GM23338 (cell line): ENCODE data around the gene TREML2. TPM values are rescaled to one million over a fixed set of nuclear protein-coding genes. Genes with fewer than 3 reads are reported as not detected.

Source experiments
- ATAC-seq: fragments of 200-7000 bp; cut with Tn5 transposase; 3 replicates; pipeline ENCODE4 v1.9.1; 2020
- DNase-seq: peaks from one replicate; pipeline ENCODE4 v3.0.0-alpha.2; 2015; ENCODE audit warnings: low spot score
- H2AFZ ChIP-seq: fragments of 200-600 bp; sonication (generic); 2 replicates; pipeline ENCODE4 v1.8.0; 2016; ENCODE audit warnings: antibody characterized with exemption, mild to moderate bottlenecking, moderate library complexity
- H3F3A ChIP-seq: fragments of 200-600 bp; sonication (generic); replicated peaks from 2 replicates; pipeline ENCODE4 v1.8.0; 2017; ENCODE audit warnings: antibody characterized with exemption, mixed run types, low read depth
- H3K27ac ChIP-seq: fragments of 200-600 bp; sonication (generic); 2 replicates; pipeline ENCODE4 v1.6.1; 2016; ENCODE audit warnings: low read depth
- H3K27me3 ChIP-seq: fragments of 200-600 bp; sonication (generic); 2 replicates; pipeline ENCODE4 v1.8.0; 2016; ENCODE audit warnings: mild to moderate bottlenecking, mixed run types, moderate library complexity; ENCODE audit not compliant: insufficient read depth
- H3K36me3 ChIP-seq: fragments of 200-600 bp; sonication (generic); 2 replicates; pipeline ENCODE4 v1.8.0; 2016; ENCODE audit warnings: mild to moderate bottlenecking; ENCODE audit not compliant: insufficient read depth
- H3K4me1 ChIP-seq: fragments of 200-600 bp; sonication (generic); 2 replicates; pipeline ENCODE4 v1.8.0; 2016; ENCODE audit warnings: mild to moderate bottlenecking, moderate library complexity; ENCODE audit not compliant: insufficient read depth
- H3K4me2 ChIP-seq: fragments of 200-600 bp; sonication (generic); 2 replicates; pipeline ENCODE4 v1.7.1; 2017; ENCODE audit warnings: mixed run types
- H3K4me3 ChIP-seq: fragments of 200-600 bp; sonication (generic); 2 replicates; pipeline ENCODE4 v1.6.1; 2016; ENCODE audit warnings: mixed run types
- H3K79me2 ChIP-seq: fragments of 200-600 bp; sonication (generic); replicated peaks from 2 replicates; pipeline ENCODE4 v1.8.0; 2017; ENCODE audit warnings: mild to moderate bottlenecking; ENCODE audit not compliant: insufficient read depth
- H3K9me2 ChIP-seq: fragments of 200-600 bp; sonication (generic); 2 replicates; pipeline ENCODE4 v1.8.0; 2017; ENCODE audit not compliant: insufficient read depth
- H4K20me1 ChIP-seq: fragments of 200-600 bp; sonication (generic); replicated peaks from 2 replicates; pipeline ENCODE4 v1.8.0; 2017; ENCODE audit warnings: mild to moderate bottlenecking; ENCODE audit not compliant: insufficient read depth
- H3K27ac Mint-ChIP-seq: 2 replicates; pipeline ENCODE4 v1.8.0; 2020; ENCODE audit warnings: inconsistent platforms, mild to moderate bottlenecking, moderate library complexity, mixed read lengths
- H3K27me3 Mint-ChIP-seq: 3 replicates; pipeline ENCODE4 v1.8.0; 2022; ENCODE audit warnings: low read depth, mild to moderate bottlenecking, moderate library complexity, mixed read lengths, inconsistent platforms; ENCODE audit not compliant: insufficient read depth, poor library complexity
- H3K36me3 Mint-ChIP-seq: 3 replicates; pipeline ENCODE4 v1.8.0; 2021; ENCODE audit warnings: low read depth, mild to moderate bottlenecking, inconsistent platforms, moderate library complexity, mixed read lengths
- H3K4me1 Mint-ChIP-seq: 3 replicates; pipeline ENCODE4 v1.8.0; 2020; ENCODE audit warnings: mild to moderate bottlenecking, inconsistent platforms, mixed read lengths
- H3K4me3 Mint-ChIP-seq: 3 replicates; pipeline ENCODE4 v1.8.0; 2021; ENCODE audit warnings: moderate library complexity, mild to moderate bottlenecking, inconsistent platforms, mixed read lengths
- H3K9me3 Mint-ChIP-seq: 3 replicates; pipeline ENCODE4 v1.8.0; 2020; ENCODE audit warnings: moderate library complexity, mild to moderate bottlenecking, inconsistent platforms, mixed read lengths
- CREB1 ChIP-seq: fragments of 250-450 bp; sonication (Bioruptor Pico); IDR thresholded peaks from 2 replicates; pipeline ENCODE4 v1.5.0; 2020; ENCODE audit warnings: low read depth, mild to moderate bottlenecking, moderate library complexity
- EZH2 ChIP-seq: fragments of 200-600 bp; sonication (generic); IDR thresholded peaks from one replicate; pipeline ENCODE4 v1.8.0; 2017; ENCODE audit warnings: antibody characterized with exemption, mild to moderate bottlenecking, low read depth; ENCODE audit not compliant: unreplicated experiment
- EZH2phosphoT487 ChIP-seq: fragments of 200-600 bp; sonication (generic); IDR thresholded peaks from one replicate; pipeline ENCODE4 v1.8.1; 2018; ENCODE audit warnings: antibody characterized with exemption; ENCODE audit not compliant: unreplicated experiment
- POLR2AphosphoS5 ChIP-seq: IDR thresholded peaks from 2 replicates; pipeline ENCODE4 v1.6.1; 2016; ENCODE audit warnings: antibody characterized with exemption, low read depth
- REST ChIP-seq: IDR thresholded peaks from one replicate; pipeline ENCODE4 v1.6.1; 2018; ENCODE audit warnings: antibody characterized with exemption; ENCODE audit not compliant: unreplicated experiment
- ZNF114 ChIP-seq: fragments of 250-450 bp; sonication (Bioruptor Pico); IDR thresholded peaks from 2 replicates; pipeline ENCODE4 v1.5.0; 2020; ENCODE audit warnings: mild to moderate bottlenecking, moderate library complexity
- ZNF331 ChIP-seq: fragments of 250-450 bp; sonication (Bioruptor Pico); IDR thresholded peaks from 2 replicates; pipeline ENCODE4 v1.5.0; 2020; ENCODE audit warnings: low read depth, mild to moderate bottlenecking, moderate library complexity
- ZNF462 ChIP-seq: fragments of 250-450 bp; sonication (Bioruptor Pico); IDR thresholded peaks from 2 replicates; pipeline ENCODE4 v1.5.0; 2020; ENCODE audit warnings: mild to moderate bottlenecking, moderate library complexity
- polyA plus RNA-seq: library from polyadenylated mRNA; unstranded; fragments of >200 nt; fragmentation: Nextera tagmentation; extraction: Ambion mirVana; gene quantifications from 2 replicates; pipeline ENCODE4 v1.2.1, GENCODE V29; 2016
- total RNA-seq: library from RNA; depleted of rRNA; stranded (reverse); fragments of >200 nt; shearing (Covaris generic); gene quantifications from 2 replicates; pipeline ENCODE4 v1.2.3, GENCODE V29; 2014

TREML2 gene
- total and polyA plus RNA-seq, 2 experiments from 2014 or later = 0.07 TPM; not detected in 1

GRCh38 chr6:41214559-41215238, 13.8 kb upstream of the TREML2 start:
- no peak overlapping the region for H3K27ac Mint-ChIP-seq
- no peak for ATAC-seq
- no peak overlapping the region for H3K4me3 Mint-ChIP-seq
- H4K20me1 ChIP-seq = no peaks in the 10 kb centered on the region
- no peak overlapping the region for H3K27ac ChIP-seq
- peaks cover 4% of the 10 kb centered on the region; the same call in 2 of the 3 replicates for H3K36me3 Mint-ChIP-seq
- no peaks in the 10 kb centered on the region for H3K79me2 ChIP-seq
- no peaks in the 10 kb centered on the region for H3K4me1 Mint-ChIP-seq
- H3K9me2 ChIP-seq = no peaks in the 10 kb centered on the region
- peaks cover 9% of the 10 kb centered on the region for H3K27me3 Mint-ChIP-seq
- no peak for TF ChIP-seq CREB1 (CRISPR knock-in tag)
- no peak for TF ChIP-seq POLR2AphosphoS5
- TF ChIP-seq EZH2 = no peak
- TF ChIP-seq ZNF462 = no peak
- TF ChIP-seq ZNF331 = no peak
- no peak for TF ChIP-seq ZNF114 (CRISPR knock-in tag)
- TF ChIP-seq EZH2phosphoT487 = no peak
- no peak for TF ChIP-seq REST
- no peaks in the 10 kb centered on the region for H3F3A ChIP-seq
- H3K4me1 ChIP-seq = no peaks in the 10 kb centered on the region
- H3K4me3 ChIP-seq = no peak overlapping the region
- H2AFZ ChIP-seq = no peak overlapping the region
- peaks cover 21% of the 10 kb centered on the region for H3K9me3 Mint-ChIP-seq
- no peak for DNase-seq
- no peaks in the 10 kb centered on the region for H3K27me3 ChIP-seq
- no peak overlapping the region for H3K4me2 ChIP-seq
- H3K36me3 ChIP-seq = no peaks in the 10 kb centered on the region
